Urinary bladder (tissue), 4 donors: ENCODE results near the gene PARD3. TPM values are rescaled to one million over a fixed set of nuclear protein-coding genes. Genes with fewer than 3 reads are reported as not detected.
A peak's percentile ranks its signal among the peaks of the same experiment; 100 is the strongest.

ENCODE experiments used
- DNase-seq: peaks from one replicate; pipeline ENCODE4 v3.0.0-alpha.2; 2015; ENCODE audit errors: extremely low spot score
- H3K27ac ChIP-seq: one replicate; pipeline ENCODE4 v1.5.1; 2013; ENCODE audit warnings: low read depth, mild to moderate bottlenecking, moderate library complexity
- H3K36me3 ChIP-seq: one replicate; pipeline ENCODE4 v1.6.1; 2013; ENCODE audit warnings: mild to moderate bottlenecking, moderate library complexity; ENCODE audit not compliant: insufficient read depth
- H3K4me1 ChIP-seq: one replicate; pipeline ENCODE4 v1.6.1; 2013; ENCODE audit warnings: mild to moderate bottlenecking, moderate library complexity; ENCODE audit not compliant: insufficient read depth
- H3K4me3 ChIP-seq: one replicate; pipeline ENCODE4 v1.5.1; 2013; ENCODE audit warnings: low read depth, low read length
- WGBS: extraction: QIAGEN DNeasy Blood & Tissue Kit; methylation state at CpG from one replicate; pipeline ENCODE4 v1.1.7; 2013; 5-methylcytosine and 5-hydroxymethylcytosine counted together
- polyA plus RNA-seq: library from polyadenylated mRNA; stranded (reverse); fragments of 200-250 nt; gene quantifications from one replicate; pipeline ENCODE4 v1.2.3, GENCODE V29; 2013
- total RNA-seq: library from RNA; depleted of rRNA; stranded (reverse); fragments of >200 nt; gene quantifications from one replicate; pipeline ENCODE4 v1.2.3, GENCODE V29; 2014
- donor health status: healthy with polysubstance abuse.
- donor health status: healthy.

PARD3 gene
- total and polyA plus RNA-seq, 2 donors: 27.5 to 89.1 TPM

DNA sequence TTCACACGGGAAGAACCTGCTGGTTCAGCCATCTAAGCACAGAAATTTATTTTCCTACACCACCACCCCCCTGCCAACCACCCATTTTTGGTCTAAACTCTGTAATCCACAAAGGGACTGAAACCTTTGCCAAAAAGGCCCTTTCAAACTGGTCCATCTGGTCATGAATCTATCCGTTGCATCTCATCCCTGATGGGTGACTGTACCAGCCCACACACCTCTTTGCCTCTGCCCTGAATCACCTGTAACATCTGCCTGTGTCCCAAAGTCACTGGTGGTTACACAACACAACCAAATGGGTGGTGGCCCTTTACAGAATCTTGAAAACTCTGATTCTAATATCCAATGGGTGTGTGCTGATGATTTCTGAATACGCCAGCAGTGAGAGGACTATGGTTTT, 503.4 kb downstream of the PARD3 start:
- no peaks in the 10 kb centered on the region for H3K36me3 ChIP-seq
- DNase-seq: no peak
- H3K4me1 ChIP-seq: no peaks in the 10 kb centered on the region
- WGBS: 94% methylated on average over 3 of the region's 3 CpGs
- H3K4me3 ChIP-seq: no peak overlapping the region
- H3K27ac ChIP-seq: no peak overlapping the region

DNA sequence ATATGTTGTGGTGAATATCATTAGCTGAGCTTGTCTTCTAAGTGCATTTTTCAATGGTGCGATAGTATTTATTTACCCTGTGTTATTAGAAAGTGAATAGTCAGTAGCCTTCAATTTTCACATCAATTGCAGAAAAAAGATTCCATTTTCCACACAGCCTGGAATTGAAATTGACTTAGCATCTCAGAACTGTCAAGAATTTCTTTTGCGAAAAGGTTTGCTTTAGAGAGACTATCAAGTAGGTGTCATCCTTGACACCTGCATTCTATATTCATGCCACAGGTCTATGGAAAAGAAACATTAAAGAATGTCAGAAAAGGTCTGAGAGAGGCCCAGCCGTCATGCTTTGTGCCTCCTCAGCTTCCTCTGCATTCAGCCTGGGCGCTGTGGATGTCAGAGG, 504.9 kb downstream of the PARD3 start:
- 97% methylated on average over 4 of the region's 4 CpGs for WGBS
- Histone ChIP-seq H3K27ac (no peak overlapping the region), H3K36me3 (no peaks in the 10 kb centered on the region), H3K4me1 (no peaks in the 10 kb centered on the region), H3K4me3 (no peak overlapping the region)
- DNase-seq: no peak

DNA sequence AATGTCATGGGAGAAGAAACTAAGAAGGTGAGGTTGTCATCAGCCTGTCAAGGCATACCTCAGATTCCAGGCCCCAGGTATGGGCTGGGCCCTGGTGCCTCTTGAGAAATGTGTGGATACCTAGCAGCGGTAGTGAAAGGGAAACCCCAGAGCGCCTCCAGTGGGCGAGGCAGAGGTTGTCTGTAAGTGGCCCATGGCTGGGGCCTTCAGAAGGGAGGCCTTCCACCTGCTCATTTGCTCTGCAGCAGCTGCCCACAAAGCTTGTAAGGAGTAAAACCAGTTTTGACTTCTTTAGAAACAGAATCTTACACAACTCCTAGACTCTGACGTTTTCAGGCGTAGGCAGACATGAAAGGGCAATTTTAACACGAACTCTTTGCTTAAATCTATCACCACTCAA, 509.9 kb downstream of the PARD3 start:
- 83% methylated on average over 6 of the region's 6 CpGs for WGBS
- H3K4me3 ChIP-seq: no peak overlapping the region
- peak; percentile 35 for DNase-seq
- H3K4me1 ChIP-seq: no peaks in the 10 kb centered on the region
- H3K27ac ChIP-seq: no peak overlapping the region
- H3K36me3 ChIP-seq: no peaks in the 10 kb centered on the region

DNA sequence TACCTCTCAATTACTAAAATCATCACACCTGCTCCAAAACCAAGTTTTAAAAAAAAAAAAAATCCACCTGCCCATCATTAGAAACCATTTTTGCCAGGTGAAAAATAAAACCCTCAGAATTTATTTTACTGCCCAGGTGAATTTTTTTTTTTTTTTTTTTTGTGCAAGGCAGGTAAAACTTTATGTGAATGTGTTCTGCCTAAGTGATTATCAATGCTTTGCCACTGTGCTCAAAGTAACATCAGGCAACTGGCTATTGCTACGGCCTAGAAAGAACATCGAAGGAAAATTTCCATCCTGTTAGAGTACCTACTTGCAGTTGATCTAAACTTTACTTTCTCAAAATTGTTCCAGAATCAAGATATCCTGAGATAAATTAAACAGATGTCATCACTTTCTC, 512.1 kb downstream of the PARD3 start:
- Histone ChIP-seq H3K4me3 (no peak overlapping the region), H3K27ac (no peak overlapping the region), H3K4me1 (no peaks in the 10 kb centered on the region), H3K36me3 (no peaks in the 10 kb centered on the region)
- DNase-seq: no peak
- WGBS: 96% methylated on average over 2 of the region's 2 CpGs

DNA sequence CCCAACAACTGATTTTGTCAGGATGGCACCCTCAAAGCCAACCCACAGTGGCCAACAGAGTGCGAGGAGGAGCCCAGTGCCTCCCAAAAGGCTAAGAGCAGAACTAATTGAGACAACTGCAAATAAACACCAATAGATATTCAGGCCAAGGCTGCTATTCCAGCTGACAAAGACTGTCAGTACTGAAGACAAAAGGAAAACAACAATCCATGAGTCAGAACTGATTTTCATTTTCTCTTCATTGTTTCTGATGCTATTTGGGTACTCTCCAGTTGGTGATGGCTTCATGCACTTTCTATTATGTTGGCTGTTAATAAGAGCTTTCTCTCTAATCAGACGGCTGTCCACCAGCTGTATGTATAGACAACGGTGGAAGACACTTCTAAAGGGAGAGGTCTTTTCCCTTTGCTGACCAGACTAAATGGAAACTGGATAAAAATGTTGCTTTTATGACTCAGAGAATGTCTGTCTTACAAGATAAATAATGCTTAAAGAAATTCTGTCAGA, 515.9 kb downstream of the PARD3 start:
- no peak for DNase-seq
- WGBS: 81% methylated on average over 3 of the region's 3 CpGs
- Histone ChIP-seq H3K36me3 (no peaks in the 10 kb centered on the region), H3K4me1 (no peaks in the 10 kb centered on the region), H3K4me3 (no peak overlapping the region), H3K27ac (no peak overlapping the region)

DNA sequence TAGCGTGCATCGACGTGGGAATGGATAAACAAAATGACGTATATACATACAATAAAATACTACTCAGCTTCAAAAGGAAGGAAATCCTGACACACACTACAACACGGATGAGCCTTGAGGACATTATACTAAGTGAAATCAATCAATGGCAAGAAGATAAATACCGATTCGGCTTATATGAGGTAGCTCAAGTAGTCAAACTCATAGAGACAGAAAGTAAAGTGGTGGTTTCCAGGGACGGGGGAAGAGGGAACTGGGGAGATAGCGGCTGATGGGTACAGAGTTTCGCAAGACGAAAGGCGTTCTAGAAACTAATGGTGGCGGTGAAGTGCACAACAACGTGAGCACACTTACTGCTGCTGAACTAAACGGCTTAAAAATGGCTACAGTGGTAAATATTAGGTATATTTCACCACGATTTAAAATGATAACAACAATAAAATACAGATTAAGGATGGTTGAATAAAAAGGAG, 516.7 kb downstream of the PARD3 start:
- Histone ChIP-seq H3K36me3 (no peaks in the 10 kb centered on the region), H3K4me1 (no peaks in the 10 kb centered on the region), H3K27ac (no peak overlapping the region), H3K4me3 (no peak overlapping the region)
- DNase-seq: no peak
- WGBS: 82% methylated on average over 16 of the region's 16 CpGs

DNA sequence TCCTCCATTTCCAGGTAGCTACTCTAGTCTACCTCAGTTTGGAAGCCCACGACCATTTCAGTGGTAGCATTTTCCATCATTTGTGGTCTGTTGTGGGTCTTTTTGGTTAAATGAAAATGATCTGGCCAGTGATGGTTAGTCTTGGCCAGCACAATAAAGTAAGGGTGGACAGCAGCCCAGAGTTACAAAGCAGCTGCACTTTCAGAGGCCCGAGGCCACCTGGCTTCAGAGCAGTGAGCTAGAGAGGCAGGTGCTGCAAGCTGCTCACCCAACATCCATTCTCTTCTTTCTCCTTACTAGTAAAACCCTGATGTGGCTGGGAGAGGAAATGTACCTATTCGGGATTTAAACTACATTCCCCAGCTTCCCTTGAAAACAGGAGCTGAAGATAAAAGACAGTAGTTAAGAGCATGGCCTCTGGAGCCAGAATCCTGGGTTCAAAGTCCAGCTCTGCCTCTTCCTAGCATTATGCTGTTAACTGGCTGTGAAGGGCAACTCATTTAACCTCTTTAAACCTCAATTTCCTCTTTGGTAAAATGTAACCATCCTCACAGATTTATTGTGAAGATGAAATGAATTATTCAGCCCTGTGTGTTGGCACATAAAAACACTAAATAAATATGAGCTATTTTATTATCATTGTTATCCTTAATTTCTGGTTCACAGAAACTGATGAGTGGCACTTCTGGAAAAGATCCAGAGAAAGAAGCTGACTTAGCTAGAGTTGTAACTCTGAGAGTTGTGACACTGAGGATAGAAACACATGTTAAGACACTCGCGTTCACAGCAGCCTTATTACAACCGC, 517.4 kb downstream of the PARD3 start:
- H3K4me1 ChIP-seq: no peaks in the 10 kb centered on the region
- no peaks in the 10 kb centered on the region for H3K36me3 ChIP-seq
- DNase-seq: no peak
- H3K4me3 ChIP-seq: no peak overlapping the region
- H3K27ac ChIP-seq: no peak overlapping the region
- 53% methylated on average over 6 of the region's 6 CpGs for WGBS

DNA sequence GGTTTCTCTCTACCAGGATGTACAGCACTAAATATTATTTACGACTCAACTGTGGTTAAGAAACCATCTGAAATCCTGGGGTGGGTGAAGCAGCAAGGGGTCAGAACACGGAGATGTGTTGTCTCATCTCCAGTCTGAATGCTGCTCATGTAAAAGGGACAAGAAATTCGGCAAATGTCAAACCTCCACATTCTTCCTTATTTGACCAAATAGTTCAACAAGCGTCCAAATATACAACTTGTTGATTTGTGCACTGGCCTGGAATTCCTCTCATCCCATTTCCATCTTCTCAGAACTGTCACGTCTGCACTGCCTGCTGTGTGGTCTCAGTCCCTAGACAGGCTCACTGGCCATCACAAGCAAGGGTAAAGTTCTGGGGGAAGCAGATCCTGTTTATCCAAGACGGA, 520.0 kb downstream of the PARD3 start:
- no peaks in the 10 kb centered on the region for H3K4me1 ChIP-seq
- WGBS: 73% methylated on average over 6 of the region's 6 CpGs
- no peak overlapping the region for H3K27ac ChIP-seq
- H3K4me3 ChIP-seq: no peak overlapping the region
- H3K36me3 ChIP-seq: no peaks in the 10 kb centered on the region
- DNase-seq: no peak

DNA sequence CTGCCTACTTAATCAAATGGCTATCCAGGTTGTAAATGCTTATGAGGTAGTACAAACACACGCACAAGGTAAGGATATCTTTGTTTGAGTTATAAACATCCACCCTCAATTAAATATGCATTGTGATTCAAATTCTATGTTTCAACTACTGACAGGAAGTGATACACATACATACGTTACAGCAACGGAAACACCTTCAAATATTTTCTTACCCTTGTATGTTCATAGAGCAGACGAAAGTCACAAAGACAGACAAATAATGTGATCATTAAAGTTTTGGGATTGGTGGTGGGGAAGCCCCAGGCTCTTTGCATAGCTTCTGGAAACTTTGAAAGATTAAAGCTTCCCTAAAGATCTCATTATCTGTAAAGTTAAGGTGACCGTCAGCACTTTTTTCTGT, 521.0 kb downstream of the PARD3 start:
- no peak for DNase-seq
- Histone ChIP-seq H3K36me3 (no peaks in the 10 kb centered on the region), H3K27ac (no peak overlapping the region), H3K4me3 (no peak overlapping the region), H3K4me1 (no peaks in the 10 kb centered on the region)
- WGBS: 93% methylated on average over 5 of the region's 5 CpGs

DNA sequence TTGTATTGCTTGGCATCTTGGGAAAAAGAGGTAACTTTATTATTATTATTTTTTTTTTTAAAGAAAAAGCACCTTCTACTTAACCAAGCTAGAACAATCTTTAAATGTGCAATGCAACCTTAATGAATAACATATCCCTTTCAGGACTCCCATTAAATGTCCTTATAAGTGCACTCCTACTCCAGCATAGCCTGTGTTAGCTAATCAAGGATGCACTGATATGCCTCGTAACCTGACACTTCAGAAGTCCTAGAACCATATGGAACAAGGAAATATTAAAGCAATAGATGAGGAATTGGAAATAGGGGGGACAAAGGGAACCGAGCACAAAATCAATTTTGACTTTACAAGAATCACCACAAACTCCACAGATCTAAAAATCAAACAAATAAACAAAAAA, 522.4 kb downstream of the PARD3 start:
- whole genome bisulfite sequencing: 98% methylated on average over 2 of the region's 2 CpGs
- no peak overlapping the region for H3K4me3 ChIP-seq
- DNase-seq: no peak
- no peaks in the 10 kb centered on the region for H3K4me1 ChIP-seq
- no peak overlapping the region for H3K27ac ChIP-seq
- H3K36me3 ChIP-seq: no peaks in the 10 kb centered on the region

DNA sequence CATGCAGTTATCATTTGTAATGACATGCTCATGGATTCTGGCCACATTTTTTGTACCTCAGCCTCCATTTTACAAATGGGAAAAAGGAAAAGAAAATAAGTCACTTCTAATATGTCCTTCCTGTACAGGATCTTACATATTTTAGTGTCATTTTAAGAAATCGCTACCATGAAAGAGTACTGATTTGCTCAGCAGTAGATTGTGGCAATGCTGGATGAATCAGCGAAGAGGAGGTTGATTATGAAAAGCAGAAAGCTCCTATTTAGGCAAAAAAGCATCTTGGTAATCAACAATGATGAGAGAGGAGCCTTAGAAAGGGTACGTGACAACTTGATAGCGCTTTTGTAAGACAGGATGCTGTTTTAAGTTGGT, 522.9 kb downstream of the PARD3 start:
- 92% methylated on average over 4 of the region's 4 CpGs for WGBS
- Histone ChIP-seq H3K4me1 (no peaks in the 10 kb centered on the region), H3K36me3 (no peaks in the 10 kb centered on the region), H3K4me3 (no peak overlapping the region), H3K27ac (no peak overlapping the region)
- no peak for DNase-seq

DNA sequence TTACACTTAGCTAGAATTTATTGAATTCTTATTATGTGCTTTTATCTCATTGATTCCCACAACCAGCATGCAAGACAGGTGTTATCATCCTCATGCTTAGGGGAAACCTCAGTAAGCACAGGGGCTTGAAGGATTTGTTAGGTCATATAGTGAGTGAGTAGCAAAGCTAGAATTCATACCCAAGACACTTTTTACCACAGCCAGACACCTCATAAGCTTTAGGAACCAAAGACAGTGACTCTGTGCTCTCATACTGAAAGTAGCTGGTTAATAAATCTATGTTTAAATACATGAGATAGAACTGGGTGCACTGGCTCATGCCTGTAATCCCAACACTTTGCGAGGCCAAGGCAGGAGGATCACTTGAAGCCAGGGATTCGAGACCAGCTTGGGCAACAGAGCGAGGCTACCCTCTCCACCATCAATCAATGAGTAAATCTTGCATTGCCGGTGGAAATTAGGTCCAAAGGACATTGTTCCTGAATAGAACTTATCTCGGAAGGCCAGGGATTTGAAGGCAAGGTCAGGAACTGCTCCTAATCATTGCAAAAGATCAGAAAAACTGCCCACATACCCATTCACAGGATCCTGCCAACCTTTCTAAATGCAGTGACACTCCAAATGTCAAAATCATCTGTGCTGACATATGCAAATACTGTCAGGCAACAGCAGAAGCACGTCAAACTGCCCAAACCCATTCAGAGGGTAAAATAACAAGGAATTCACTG, 523.5 kb downstream of the PARD3 start:
- Histone ChIP-seq H3K36me3 (no peaks in the 10 kb centered on the region), H3K4me3 (no peak overlapping the region), H3K27ac (no peak overlapping the region), H3K4me1 (peaks cover 2% of the 10 kb centered on the region)
- DNase-seq: no peak
- WGBS: 96% methylated on average over 6 of the region's 6 CpGs

DNA sequence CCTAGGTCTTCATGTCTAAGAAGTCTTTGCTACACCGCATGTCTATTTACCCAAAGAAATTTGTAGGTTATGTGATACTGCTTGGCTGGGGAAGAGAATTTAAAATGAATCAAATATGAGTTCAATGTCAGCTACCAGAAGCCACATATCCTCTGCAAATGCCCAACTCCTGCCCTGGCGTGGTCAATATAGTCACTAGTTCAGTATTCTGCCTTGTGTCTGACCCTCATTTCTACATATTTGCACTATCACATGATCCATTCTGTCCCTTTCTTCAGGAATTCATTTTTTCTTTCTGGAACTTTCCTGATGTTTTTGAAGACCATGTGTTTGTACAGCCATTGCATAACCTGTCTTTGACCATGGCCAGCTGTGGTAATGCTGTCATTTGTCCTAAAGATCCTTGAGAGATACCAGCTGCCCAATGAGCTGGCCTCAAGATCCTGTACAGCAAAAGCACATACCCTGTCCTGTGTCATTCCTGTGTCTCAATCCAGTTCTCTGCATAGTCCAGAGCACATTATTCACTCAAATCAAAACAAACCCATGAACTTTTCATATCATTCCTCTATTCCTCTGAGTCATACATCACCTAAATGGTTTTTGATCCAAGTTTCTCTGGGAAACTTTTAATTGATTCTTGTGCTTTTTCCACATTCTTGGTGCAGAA, 524.5 kb downstream of the PARD3 start:
- no peak for DNase-seq
- no peak overlapping the region for H3K27ac ChIP-seq
- 91% methylated on average over 2 of the region's 2 CpGs for WGBS

DNA sequence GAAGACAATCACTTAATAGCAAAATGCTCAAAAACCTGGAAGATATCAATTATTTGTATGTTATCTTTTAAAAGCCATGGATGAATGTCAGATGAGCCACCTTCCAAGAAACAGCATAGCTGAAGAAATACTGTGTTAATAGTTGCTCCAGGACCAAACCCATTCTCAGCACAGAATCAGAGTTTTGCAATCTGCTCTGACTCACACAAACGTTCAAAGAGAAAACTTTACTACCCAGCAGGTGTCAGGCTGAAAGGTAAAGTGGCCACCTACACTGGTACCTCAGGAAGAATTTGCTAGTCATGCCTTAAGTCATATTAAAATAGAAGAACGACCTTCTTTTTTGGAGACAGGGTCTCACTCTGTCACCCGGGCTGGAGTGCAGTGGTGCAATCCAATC, 526.5 kb downstream of the PARD3 start:
- no peak for DNase-seq
- whole genome bisulfite sequencing: 81% methylated on average over 3 of the region's 3 CpGs
- H3K4me3 ChIP-seq: no peak overlapping the region

More for the DNA sequence above, 524.5 kb downstream of the PARD3 start:
- Histone ChIP-seq H3K4me1 (peaks cover 2% of the 10 kb centered on the region), H3K36me3 (no peaks in the 10 kb centered on the region), H3K4me3 (no peak overlapping the region)

More for the DNA sequence above, 526.5 kb downstream of the PARD3 start:
- Histone ChIP-seq H3K27ac (no peak overlapping the region), H3K4me1 (peaks cover 2% of the 10 kb centered on the region), H3K36me3 (no peaks in the 10 kb centered on the region)
